BLaER1 treated with 17β-estradiol and CSF1 and Interleukin-3, amounts not matched to agents 10 nM and 100 nM (cell line): ENCODE measurements around the gene NLGN1.

Source experiments
- H3K27ac ChIP-seq, 11 experiments: shearing (Covaris generic); formaldehyde crosslinking; 2 replicates each; pipeline ENCODE4 v1.8.1; 2022
- H3K27me3 ChIP-seq, 11 experiments: shearing (Covaris generic); formaldehyde crosslinking; 2 replicates each; pipeline ENCODE4 v1.8.1; 2022
- H3K36me3 ChIP-seq, 11 experiments: shearing (Covaris generic); formaldehyde crosslinking; 2 replicates each; pipeline ENCODE4 v1.8.1; 2022
- H3K4me1 ChIP-seq, 10 experiments: shearing (Covaris generic); formaldehyde crosslinking; 2 replicates each; pipeline ENCODE4 v1.8.1; 2022
- H3K4me2 ChIP-seq, 11 experiments: shearing (Covaris generic); formaldehyde crosslinking; 2 replicates each; pipeline ENCODE4 v1.8.1; 2022
- H3K4me3 ChIP-seq, 10 experiments: shearing (Covaris generic); formaldehyde crosslinking; 2 replicates each; pipeline ENCODE4 v1.8.1; 2022
- H3K9ac ChIP-seq, 11 experiments: shearing (Covaris generic); formaldehyde crosslinking; 2 replicates each; pipeline ENCODE4 v1.8.1; 2022
- H3K9me3 ChIP-seq, 11 experiments: shearing (Covaris generic); formaldehyde crosslinking; replicated peaks in 1 of 11; 2 replicates each; pipeline ENCODE4 v1.8.1; 2022
- H4K20me1 ChIP-seq, 11 experiments: shearing (Covaris generic); formaldehyde crosslinking; 2 replicates each; pipeline ENCODE4 v1.8.1; 2022
- Cebpa-rat ChIP-seq, 11 experiments: shearing (Covaris generic); IDR thresholded peaks; 2 replicates each; pipeline ENCODE4 v1.8.1; 2022

NLGN1 gene

DNA sequence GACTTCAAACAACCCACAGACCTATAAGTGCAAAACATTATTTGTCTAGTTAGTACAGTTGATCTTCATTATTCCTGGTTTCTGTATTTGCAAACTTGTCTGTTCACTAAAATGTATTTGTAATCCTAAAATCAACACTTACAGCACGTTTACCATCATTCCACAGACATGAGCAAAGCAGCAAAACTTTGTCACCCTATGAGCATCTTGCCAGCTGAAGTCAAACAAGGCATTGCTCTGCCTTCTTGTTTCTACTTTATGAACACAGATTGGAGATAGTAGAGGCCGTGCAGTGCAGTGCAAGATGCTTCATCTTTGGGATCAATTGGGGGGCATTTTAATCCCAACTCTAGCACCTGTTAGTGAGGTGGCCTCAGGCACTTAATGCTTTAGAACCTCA, 202.1 kb downstream of the NLGN1 start:
- Histone ChIP-seq H3K36me3 (no peaks in the 10 kb centered on the region), H3K27ac (no peak overlapping the region), H3K27me3 (no peaks in the 10 kb centered on the region), H3K4me1 (peaks cover under 1 to 6% (median 4%) of the 10 kb centered on the region in 10 experiments; a peak in 16 of 20 replicates), H3K4me3 (no peak overlapping the region), H4K20me1 (no peaks in the 10 kb centered on the region), H3K9ac (no peak overlapping the region), H3K4me2 (no peak overlapping the region), H3K9me3 (no peaks in the 10 kb centered on the region)
- TF ChIP-seq Cebpa-rat (IDR thresholded peaks at IDR 0.05) = no peak

DNA sequence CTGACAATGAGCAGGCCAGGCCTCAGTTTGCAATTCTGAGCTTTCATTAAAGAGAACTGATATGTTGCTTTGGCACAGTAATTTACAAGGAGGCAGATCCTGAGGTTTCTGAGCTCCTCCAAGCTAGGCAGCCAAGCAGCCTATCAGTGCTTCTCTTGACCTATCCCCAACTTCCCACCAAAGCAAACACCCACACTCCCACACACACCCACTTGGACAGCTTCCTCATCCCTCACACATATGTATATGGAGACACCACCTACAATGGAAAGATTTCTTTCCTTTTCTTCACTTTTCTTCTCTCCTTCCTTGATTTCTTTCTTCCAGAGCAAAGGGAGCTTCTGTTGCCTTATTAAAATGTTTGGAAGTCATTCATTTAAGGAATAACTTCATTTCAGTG, 217.0 kb downstream of the NLGN1 start:
- Histone ChIP-seq H3K4me2 (no peak overlapping the region), H4K20me1 (no peaks in the 10 kb centered on the region), H3K4me1 (no peaks in the 10 kb centered on the region), H3K9me3 (no peaks in the 10 kb centered on the region), H3K27ac (no peak overlapping the region), H3K4me3 (no peak overlapping the region), H3K36me3 (no peaks in the 10 kb centered on the region), H3K27me3 (no peaks in the 10 kb centered on the region), H3K9ac (no peak overlapping the region)
- no peak for TF ChIP-seq Cebpa-rat (IDR thresholded peaks at IDR 0.05)

DNA sequence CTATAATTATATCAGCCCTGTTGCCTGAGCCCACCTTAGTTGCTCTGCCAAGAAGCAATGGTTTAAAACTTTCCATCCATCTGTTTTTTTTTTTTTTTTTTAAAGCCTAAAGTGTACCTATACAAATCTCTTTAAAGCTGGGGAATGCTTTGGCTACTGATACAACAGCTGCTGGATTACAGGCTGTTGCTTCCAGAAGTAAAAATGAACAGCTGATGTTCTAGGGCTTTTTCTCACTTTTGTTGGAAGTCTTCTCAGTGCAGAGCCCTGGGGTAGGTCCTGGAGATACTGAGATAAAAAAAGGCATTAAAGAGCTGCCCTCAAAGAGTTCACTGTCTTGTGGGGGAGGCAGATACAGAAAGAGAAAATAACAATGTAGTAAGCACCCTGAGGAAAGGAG, 218.1 kb downstream of the NLGN1 start:
- Histone ChIP-seq H3K4me3 (no peak overlapping the region), H3K4me2 (no peak overlapping the region), H4K20me1 (no peaks in the 10 kb centered on the region), H3K9ac (no peak overlapping the region), H3K9me3 (no peaks in the 10 kb centered on the region), H3K4me1 (peaks cover 0 to 6% (median 4%) of the 10 kb centered on the region in 10 experiments; a peak in 7 of 20 replicates), H3K27ac (no peak overlapping the region), H3K27me3 (no peaks in the 10 kb centered on the region), H3K36me3 (no peaks in the 10 kb centered on the region)
- no peak for TF ChIP-seq Cebpa-rat (IDR thresholded peaks at IDR 0.05)

DNA sequence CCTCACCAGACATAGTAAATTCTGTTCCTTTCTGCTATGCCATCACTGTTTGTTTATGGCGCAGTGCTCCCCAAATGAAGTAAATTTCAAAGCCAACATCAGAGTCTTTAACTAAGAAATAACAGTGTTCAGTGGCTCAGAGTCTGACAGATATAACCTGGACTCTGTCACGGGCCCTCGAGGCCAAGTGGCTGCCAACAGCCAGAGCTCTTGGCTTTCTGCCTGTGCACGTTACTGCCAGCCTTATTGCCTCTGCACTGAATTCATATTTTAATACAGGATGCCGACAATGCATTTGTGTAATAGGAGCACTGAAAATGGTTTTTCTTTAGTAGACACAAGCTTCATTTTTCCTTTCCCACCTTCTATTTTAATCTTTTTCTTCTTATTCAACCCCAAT, 219.9 kb downstream of the NLGN1 start:
- no peak for TF ChIP-seq Cebpa-rat (IDR thresholded peaks at IDR 0.05)
- Histone ChIP-seq H3K36me3 (no peaks in the 10 kb centered on the region), H3K27me3 (no peaks in the 10 kb centered on the region), H3K4me2 (no peak overlapping the region), H3K4me1 (peaks cover 0 to 17% (median 10%) of the 10 kb centered on the region in 10 experiments; a peak in 11 of 20 replicates), H3K27ac (no peak overlapping the region), H4K20me1 (no peaks in the 10 kb centered on the region), H3K4me3 (no peak overlapping the region), H3K9ac (no peak overlapping the region), H3K9me3 (no peaks in the 10 kb centered on the region)

DNA sequence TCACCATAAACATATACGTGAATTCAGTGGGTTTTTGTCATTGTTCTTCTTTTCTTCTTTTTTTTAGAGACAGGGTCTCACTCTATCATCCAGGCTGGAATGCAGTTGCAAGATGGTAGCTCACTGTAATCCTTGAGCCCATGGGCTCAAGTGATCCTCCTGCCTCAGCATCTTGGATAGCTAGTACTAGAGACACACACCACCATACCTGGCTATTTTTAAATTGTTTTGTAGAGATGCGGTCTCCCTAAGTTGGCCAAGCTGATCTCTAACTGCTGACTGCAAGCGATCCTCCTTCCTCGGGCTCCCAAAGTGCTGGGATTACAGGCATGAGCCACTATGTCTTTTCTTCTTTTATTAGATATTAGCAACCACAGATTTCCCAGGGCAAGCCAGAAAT, 220.6 kb downstream of the NLGN1 start:
- H4K20me1 ChIP-seq = no peaks in the 10 kb centered on the region
- H3K4me3 ChIP-seq = no peak overlapping the region
- no peak overlapping the region for H3K27ac ChIP-seq
- no peaks in the 10 kb centered on the region for H3K27me3 ChIP-seq
- H3K36me3 ChIP-seq = no peaks in the 10 kb centered on the region
- no peaks in the 10 kb centered on the region for H3K9me3 ChIP-seq
- H3K4me1 ChIP-seq = peaks cover 0 to 24% (median 16%) of the 10 kb centered on the region in 10 experiments; a peak in 11 of 20 replicates
- H3K4me2 ChIP-seq = no peak overlapping the region
- no peak overlapping the region for H3K9ac ChIP-seq
- TF ChIP-seq Cebpa-rat (IDR thresholded peaks at IDR 0.05) = no peak

DNA sequence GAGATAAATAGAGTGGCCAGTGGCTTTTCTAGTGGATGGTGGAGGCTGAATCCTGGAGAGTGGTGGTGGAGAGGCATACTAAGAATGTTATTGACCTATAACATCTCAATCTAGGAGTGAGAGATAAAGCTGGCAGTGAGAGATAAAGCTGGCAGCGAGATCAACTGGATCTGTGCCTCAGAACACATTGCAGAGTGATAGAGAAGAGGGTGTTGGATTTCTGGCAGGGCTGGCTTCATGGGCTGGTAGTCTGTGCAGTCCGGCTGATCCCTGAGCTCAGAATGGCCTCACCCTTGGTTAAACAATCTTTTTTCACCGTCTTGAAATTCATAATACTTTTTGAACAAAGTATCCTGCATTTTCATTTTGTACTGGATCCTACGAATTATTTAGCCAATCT, 221.2 kb downstream of the NLGN1 start:
- no peak overlapping the region for H3K4me3 ChIP-seq
- H3K4me1 ChIP-seq = peaks cover 0 to 27% (median 16%) of the 10 kb centered on the region in 10 experiments; a peak in 11 of 20 replicates
- H3K27me3 ChIP-seq = no peaks in the 10 kb centered on the region
- H3K9me3 ChIP-seq = no peaks in the 10 kb centered on the region
- H3K36me3 ChIP-seq = no peaks in the 10 kb centered on the region
- H3K9ac ChIP-seq = no peak overlapping the region
- H3K4me2 ChIP-seq = no peak overlapping the region
- TF ChIP-seq Cebpa-rat (IDR thresholded peaks at IDR 0.05) = no peak
- no peak overlapping the region for H3K27ac ChIP-seq
- no peaks in the 10 kb centered on the region for H4K20me1 ChIP-seq

DNA sequence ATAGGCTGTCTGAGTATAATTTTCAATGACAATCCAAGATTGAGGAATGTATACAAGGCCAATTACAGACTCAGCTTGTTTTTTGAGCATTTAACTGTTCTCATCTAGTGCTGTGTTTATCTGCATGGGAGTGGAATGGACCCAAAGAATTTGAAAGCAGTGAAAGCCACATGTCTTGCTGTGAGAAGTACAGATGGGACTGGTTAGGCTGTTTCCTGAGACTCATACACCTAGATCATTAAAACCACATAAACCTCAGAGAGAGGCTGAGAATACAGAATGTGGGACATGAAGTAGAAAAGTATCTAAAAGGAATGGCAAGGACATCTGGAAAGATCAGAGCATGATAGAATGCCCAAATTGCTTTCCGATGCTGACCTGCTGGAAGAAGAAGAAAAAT, 224.6 kb downstream of the NLGN1 start:
- Histone ChIP-seq H3K9ac (no peak overlapping the region), H3K36me3 (no peaks in the 10 kb centered on the region), H3K27ac (no peak overlapping the region), H4K20me1 (no peaks in the 10 kb centered on the region), H3K9me3 (no peaks in the 10 kb centered on the region), H3K4me3 (no peak overlapping the region), H3K4me1 (peaks cover 0 to 27% (median 16%) of the 10 kb centered on the region in 10 experiments; a peak in 11 of 20 replicates), H3K4me2 (peak overlapping the region in 6 of 11 experiments; percentile 18 to 52 (median 36); a peak in 11 of 22 replicates), H3K27me3 (no peaks in the 10 kb centered on the region)
- TF ChIP-seq Cebpa-rat (IDR thresholded peaks at IDR 0.05) = no peak

DNA sequence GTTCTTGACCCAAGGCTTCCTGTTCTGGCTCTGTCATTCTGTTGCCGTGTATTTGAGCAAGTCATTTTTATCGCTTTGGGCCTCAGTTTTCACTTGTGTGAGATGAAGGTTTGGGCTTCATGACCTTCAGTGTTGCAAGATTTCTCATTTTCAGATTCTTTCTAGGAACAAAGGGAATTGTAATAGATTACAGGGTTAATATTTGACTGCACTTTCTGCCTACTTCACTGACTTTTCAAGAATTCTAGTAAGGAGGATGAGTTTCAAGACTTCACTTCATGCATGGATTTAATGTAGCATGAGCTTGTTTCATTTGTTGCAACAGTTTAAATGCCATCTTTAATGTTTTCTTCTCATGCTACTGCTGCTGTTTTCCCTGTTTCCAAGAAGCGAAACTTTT, 226.5 kb downstream of the NLGN1 start:
- H3K4me1 ChIP-seq = peaks cover 0 to 27% (median 16%) of the 10 kb centered on the region in 10 experiments; a peak in 11 of 20 replicates
- no peaks in the 10 kb centered on the region for H3K9me3 ChIP-seq
- H3K4me3 ChIP-seq = no peak overlapping the region
- H3K9ac ChIP-seq = no peak overlapping the region
- no peak overlapping the region for H3K27ac ChIP-seq
- no peaks in the 10 kb centered on the region for H4K20me1 ChIP-seq
- no peaks in the 10 kb centered on the region for H3K36me3 ChIP-seq
- TF ChIP-seq Cebpa-rat (IDR thresholded peaks at IDR 0.05) = no peak
- no peak overlapping the region for H3K4me2 ChIP-seq
- H3K27me3 ChIP-seq = no peaks in the 10 kb centered on the region

DNA sequence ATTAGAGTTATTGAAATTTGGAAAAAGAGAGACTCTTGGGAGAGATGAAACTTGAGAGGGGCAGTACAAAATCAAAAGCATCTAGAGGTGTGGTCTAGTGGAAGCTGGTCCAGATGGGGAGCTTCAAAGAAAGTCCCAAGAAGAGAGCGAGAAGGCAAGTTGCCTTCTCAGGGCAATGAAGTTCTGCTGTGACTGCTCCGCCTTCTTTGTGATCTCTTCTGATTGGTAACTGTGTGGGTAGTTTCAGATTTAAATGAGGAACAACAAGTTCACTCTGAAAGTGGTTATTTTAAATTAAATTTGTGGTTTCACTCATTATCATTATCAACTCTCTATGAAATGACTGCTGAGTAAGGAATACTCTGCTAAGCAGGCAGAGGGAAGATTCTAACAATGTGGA, 233.3 kb downstream of the NLGN1 start:
- Histone ChIP-seq H3K4me1 (no peaks in the 10 kb centered on the region), H3K9me3 (no peaks in the 10 kb centered on the region), H3K4me3 (no peak overlapping the region), H3K4me2 (no peak overlapping the region), H3K27ac (no peak overlapping the region), H3K36me3 (no peaks in the 10 kb centered on the region), H3K9ac (no peak overlapping the region), H3K27me3 (no peaks in the 10 kb centered on the region), H4K20me1 (no peaks in the 10 kb centered on the region)
- no peak for TF ChIP-seq Cebpa-rat (IDR thresholded peaks at IDR 0.05)

DNA sequence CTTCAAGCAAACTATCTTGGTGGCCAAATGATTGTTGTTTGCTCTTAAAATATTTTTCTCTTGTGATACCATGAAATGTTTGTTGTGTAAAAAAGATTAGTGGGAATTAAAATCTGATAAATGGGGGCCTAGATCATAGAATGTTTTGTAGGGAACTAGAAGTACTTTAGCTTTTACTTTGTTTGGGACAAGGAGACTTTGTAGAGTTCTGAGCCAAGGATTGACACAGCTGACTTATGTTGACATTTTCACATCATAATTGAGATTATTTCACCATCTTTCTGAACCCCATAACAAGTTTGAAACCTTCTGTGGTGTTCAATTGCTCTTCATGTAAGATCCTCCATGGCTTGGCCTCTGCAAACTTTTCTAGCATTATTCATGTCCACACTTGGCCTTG, 235.4 kb downstream of the NLGN1 start:
- Histone ChIP-seq H3K4me1 (no peaks in the 10 kb centered on the region), H4K20me1 (no peaks in the 10 kb centered on the region), H3K27ac (no peak overlapping the region), H3K36me3 (no peaks in the 10 kb centered on the region), H3K9me3 (no peaks in the 10 kb centered on the region), H3K4me3 (no peak overlapping the region), H3K27me3 (no peaks in the 10 kb centered on the region), H3K9ac (no peak overlapping the region), H3K4me2 (no peak overlapping the region)
- TF ChIP-seq Cebpa-rat (IDR thresholded peaks at IDR 0.05) = no peak
